Endothelial cell of umbilical vein (primary cell): ENCODE results near the gene PDCD6IP.
"Not testable (repeated sequence)": the region's sequence is repeated elsewhere in the genome, so short reads cannot be mapped to it uniquely, and the experiment has no call there.

Experiments used
- CTCF ChIP-seq, 2 donors: IDR thresholded peaks; 1 replicate in 1 of 2; 2 replicates in 1 of 2; pipeline ENCODE4 v1.5.1; 2011; ENCODE audit warnings: low read length in 2 of 2, mild to moderate bottlenecking in 2 of 2, moderate library complexity in 2 of 2, control low read depth in 1 of 2, inconsistent platforms in 1 of 2, low read depth in 1 of 2; ENCODE audit not compliant: insufficient read depth in 1 of 2; ENCODE audit errors: extremely low read depth in 1 of 2
- EZH2 ChIP-seq: IDR thresholded peaks from 2 replicates; pipeline ENCODE4 v1.6.1; 2012; ENCODE audit warnings: borderline replicate concordance, low read depth, mild to moderate bottlenecking, moderate library complexity, low read length, inconsistent platforms; ENCODE audit not compliant: severe bottlenecking
- MAX ChIP-seq: IDR thresholded peaks from 2 replicates; pipeline ENCODE4 v1.6.1; 2011; ENCODE audit not compliant: insufficient read depth, insufficient read length
- MYC ChIP-seq: IDR thresholded peaks from one replicate; pipeline ENCODE4 v1.6.1; 2011; ENCODE audit warnings: mild to moderate bottlenecking, low read depth, low read length
- POLR2A ChIP-seq: IDR thresholded peaks from 2 replicates; pipeline ENCODE4 v1.6.1; 2012; ENCODE audit warnings: low read depth, mild to moderate bottlenecking, control low read depth, low read length
- POLR2AphosphoS5 ChIP-seq: IDR thresholded peaks from 2 replicates; pipeline ENCODE4 v1.6.1; 2012; ENCODE audit warnings: low read depth, mild to moderate bottlenecking, control low read depth, low read length, moderate library complexity; ENCODE audit not compliant: insufficient read depth

- not testable (repeated sequence) for TF ChIP-seq MYC; POLR2A; CTCF (IDR thresholded peaks at IDR 0.05; ENCODE audit: extremely low read depth in 1 of 2, insufficient read depth in 1 of 2, low read depth in 1 of 2, low read length in 2 of 2); EZH2; POLR2AphosphoS5; MAX
These were observed 17.0 kb upstream of the PDCD6IP start for GRCh38 chr3:33781413-33781812.
